RWPE2 (cell line): ENCODE measurements around the gene ADD1.

Experiments
- ATAC-seq: fragments of 200-7000 bp; cut with Tn5 transposase; 3 replicates; pipeline ENCODE4 v1.9.1; 2021; ENCODE audit warnings: low read depth
- DNase-seq: peaks from one replicate; pipeline ENCODE4 v3.0.0-alpha.2; 2020; ENCODE audit warnings: low spot score
- H3K27ac ChIP-seq: fragments of 450-650 bp; 2 replicates; pipeline ENCODE4 v1.5.1; 2017; ENCODE audit warnings: mild to moderate bottlenecking; ENCODE audit not compliant: poor library complexity, severe bottlenecking
- H3K27me3 ChIP-seq: fragments of 250-450 bp; sonication (Bioruptor Pico); 2 replicates; pipeline ENCODE4 v1.5.1; 2021; ENCODE audit warnings: mild to moderate bottlenecking, moderate library complexity; ENCODE audit not compliant: insufficient read depth, poor library complexity, severe bottlenecking
- H3K36me3 ChIP-seq: fragments of 250-450 bp; sonication (Bioruptor Pico); 2 replicates; pipeline ENCODE4 v1.5.1; 2020; ENCODE audit warnings: low read depth, mild to moderate bottlenecking, moderate library complexity
- H3K4me1 ChIP-seq: fragments of 250-450 bp; sonication (Bioruptor Pico); 2 replicates; pipeline ENCODE4 v1.5.1; 2021; ENCODE audit warnings: mild to moderate bottlenecking, moderate library complexity; ENCODE audit not compliant: insufficient read depth, poor library complexity, severe bottlenecking
- H3K4me3 ChIP-seq: fragments of 250-450 bp; sonication (Bioruptor Pico); 2 replicates; pipeline ENCODE4 v1.5.1; 2021; ENCODE audit warnings: mild to moderate bottlenecking, moderate library complexity; ENCODE audit not compliant: severe bottlenecking
- H3K9me3 ChIP-seq: fragments of 250-450 bp; sonication (Bioruptor Pico); 2 replicates; pipeline ENCODE4 v1.5.1; 2021; ENCODE audit warnings: mild to moderate bottlenecking, moderate library complexity; ENCODE audit not compliant: severe bottlenecking
- CTCF ChIP-seq: fragments of 450-650 bp; IDR thresholded peaks from one replicate; pipeline ENCODE4 v1.5.1; 2017; ENCODE audit warnings: mild to moderate bottlenecking, moderate library complexity; ENCODE audit not compliant: poor library complexity, severe bottlenecking

ADD1 gene

GRCh38 chr4:2829933-2830451, 13.7 kb upstream of the ADD1 start:
- TF ChIP-seq CTCF: no peak
- no peaks in the 10 kb centered on the region for H3K27me3 ChIP-seq
- H3K4me1 ChIP-seq: no peaks in the 10 kb centered on the region
- peaks cover 61% of the 10 kb centered on the region for H3K36me3 ChIP-seq
- H3K27ac ChIP-seq: no peak overlapping the region
- H3K9me3 ChIP-seq: no peaks in the 10 kb centered on the region
- H3K4me3 ChIP-seq: no peak overlapping the region
- peak; percentile 52 for DNase-seq
- ATAC-seq: no peak

- H3K27ac ChIP-seq: no peak overlapping the region
- H3K36me3 ChIP-seq: peaks cover 58% of the 10 kb centered on the region
- H3K4me3 ChIP-seq: no peak overlapping the region
- ATAC-seq (no peak), DNase-seq (peak; percentile 41)
- no peaks in the 10 kb centered on the region for H3K9me3 ChIP-seq
- no peaks in the 10 kb centered on the region for H3K4me1 ChIP-seq
- H3K27me3 ChIP-seq: no peaks in the 10 kb centered on the region
- TF ChIP-seq CTCF: no peak
These were observed 12.7 kb upstream of the ADD1 start for GRCh38 chr4:2830632-2831610.

GRCh38 chr4:2831611-2832308, 11.9 kb upstream of the ADD1 start:
- ATAC-seq: no peak
- no peak for TF ChIP-seq CTCF
- no peaks in the 10 kb centered on the region for H3K4me1 ChIP-seq
- DNase-seq: peak; percentile 71
- no peaks in the 10 kb centered on the region for H3K27me3 ChIP-seq
- H3K9me3 ChIP-seq: no peaks in the 10 kb centered on the region
- no peak overlapping the region for H3K27ac ChIP-seq
- H3K4me3 ChIP-seq: no peak overlapping the region
- H3K36me3 ChIP-seq: peaks cover 56% of the 10 kb centered on the region

- Histone ChIP-seq H3K36me3 (peaks cover 50% of the 10 kb centered on the region), H3K27me3 (no peaks in the 10 kb centered on the region), H3K27ac (no peak overlapping the region), H3K4me1 (no peaks in the 10 kb centered on the region), H3K4me3 (no peak overlapping the region), H3K9me3 (no peaks in the 10 kb centered on the region)
- TF ChIP-seq CTCF: no peak
- DNase-seq (peak; percentile 63), ATAC-seq (no peak)
These were observed 11.2 kb upstream of the ADD1 start for GRCh38 chr4:2832309-2832980.
